ENCODE data around the gene FRMD6.

FRMD6 gene

DNA sequence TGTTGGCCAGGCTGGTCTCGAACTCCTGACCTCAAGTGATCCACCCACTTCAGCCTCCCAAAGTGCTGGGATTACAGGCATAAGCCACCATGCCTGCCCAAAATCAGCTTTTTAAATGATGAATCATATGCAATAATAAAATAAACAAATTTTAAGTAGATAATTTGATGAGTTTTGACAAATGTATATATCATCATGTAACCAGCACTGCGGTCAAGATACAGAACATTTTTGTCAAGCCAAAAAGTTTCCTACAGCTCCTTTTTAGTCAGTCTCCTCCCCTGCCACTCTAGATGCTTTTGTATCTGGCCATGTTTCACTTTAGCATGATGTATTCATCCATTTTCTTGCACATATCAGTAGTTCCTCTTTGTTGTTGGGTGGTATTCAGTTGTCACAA, 17.2 kb downstream of the FRMD6 start:
- no peaks in the 10 kb centered on the region for H3K9me2 ChIP-seq (replicated peaks; ENCODE audit: low read depth, low read length)
- no peaks in the 10 kb centered on the region for H4K20me1 ChIP-seq (ENCODE audit: insufficient read depth, low read length, poor library complexity, severe bottlenecking)
- no peaks in the 10 kb centered on the region for H3K4me1 ChIP-seq (ENCODE audit: insufficient read depth, low read length, poor library complexity, severe bottlenecking)
- no peaks in the 10 kb centered on the region for H3K27me3 ChIP-seq (ENCODE audit: insufficient read depth, low read length, poor library complexity, severe bottlenecking)
- H3K9me3 ChIP-seq (ENCODE audit: insufficient read depth, low read depth, low read length), result no peaks in the 10 kb centered on the region
- H3K4me3 ChIP-seq (ENCODE audit: low read length, poor library complexity, severe bottlenecking), result no peak overlapping the region
- H3K36me3 ChIP-seq (ENCODE audit: insufficient read depth, low read length), result no peaks in the 10 kb centered on the region
- no peak overlapping the region for H3K9ac ChIP-seq (ENCODE audit: low read depth, low read length, poor library complexity, severe bottlenecking)
- no peaks in the 10 kb centered on the region for H3K79me2 ChIP-seq (ENCODE audit: insufficient read depth, low read length)
- H2AFZ ChIP-seq (ENCODE audit: low read length), result no peak overlapping the region
- H3K4me2 ChIP-seq (ENCODE audit: low read depth, low read length, poor library complexity, severe bottlenecking), result no peak overlapping the region
- no peaks in the 10 kb centered on the region for H3F3A ChIP-seq (ENCODE audit: low read depth)
- TF ChIP-seq EZH2phosphoT487 (IDR thresholded peaks at IDR 0.05; ENCODE audit: borderline replicate concordance), result no peak
- TF ChIP-seq, protein P1, sequence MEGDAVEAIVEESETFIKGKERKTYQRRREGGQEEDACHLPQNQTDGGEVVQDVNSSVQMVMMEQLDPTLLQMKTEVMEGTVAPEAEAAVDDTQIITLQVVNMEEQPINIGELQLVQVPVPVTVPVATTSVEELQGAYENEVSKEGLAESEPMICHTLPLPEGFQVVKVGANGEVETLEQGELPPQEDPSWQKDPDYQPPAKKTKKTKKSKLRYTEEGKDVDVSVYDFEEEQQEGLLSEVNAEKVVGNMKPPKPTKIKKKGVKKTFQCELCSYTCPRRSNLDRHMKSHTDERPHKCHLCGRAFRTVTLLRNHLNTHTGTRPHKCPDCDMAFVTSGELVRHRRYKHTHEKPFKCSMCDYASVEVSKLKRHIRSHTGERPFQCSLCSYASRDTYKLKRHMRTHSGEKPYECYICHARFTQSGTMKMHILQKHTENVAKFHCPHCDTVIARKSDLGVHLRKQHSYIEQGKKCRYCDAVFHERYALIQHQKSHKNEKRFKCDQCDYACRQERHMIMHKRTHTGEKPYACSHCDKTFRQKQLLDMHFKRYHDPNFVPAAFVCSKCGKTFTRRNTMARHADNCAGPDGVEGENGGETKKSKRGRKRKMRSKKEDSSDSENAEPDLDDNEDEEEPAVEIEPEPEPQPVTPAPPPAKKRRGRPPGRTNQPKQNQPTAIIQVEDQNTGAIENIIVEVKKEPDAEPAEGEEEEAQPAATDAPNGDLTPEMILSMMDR (conservative IDR thresholded peaks at IDR 0.05; ENCODE audit: low read length), result no peak

DNA sequence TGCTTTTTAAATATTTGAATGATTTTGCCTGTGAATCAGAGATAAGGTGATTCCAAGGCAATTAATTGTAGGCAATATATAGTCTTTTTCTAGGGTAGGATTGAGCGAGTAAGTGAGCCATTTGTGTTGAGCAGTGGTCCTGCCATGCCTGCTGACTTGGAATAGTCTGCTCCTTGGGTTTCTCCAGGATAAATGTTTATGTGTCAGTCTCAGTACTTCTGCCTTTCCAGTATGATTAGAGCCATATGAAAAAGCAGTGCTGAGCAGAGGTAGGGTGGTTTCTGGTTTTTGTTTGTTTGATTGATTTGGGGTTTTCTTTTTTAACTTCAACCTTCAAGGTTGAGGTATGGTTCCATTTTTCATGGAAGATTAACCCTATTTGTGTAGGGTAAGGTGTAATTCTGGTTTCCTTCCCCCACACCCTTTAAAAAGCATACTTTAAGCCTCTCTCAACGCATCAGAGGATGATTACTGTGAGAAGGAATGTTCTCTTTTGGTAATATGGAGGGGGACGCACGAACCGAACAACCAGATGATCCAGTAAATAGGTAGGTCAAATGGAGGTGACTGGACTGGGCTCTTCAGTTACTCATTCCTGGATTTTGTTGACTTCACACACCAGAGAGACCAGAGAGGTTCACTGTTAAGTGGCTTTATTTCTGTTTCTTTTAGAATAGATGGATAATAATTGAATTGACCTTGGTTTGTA, 22.7 kb downstream of the FRMD6 start:
- Histone ChIP-seq H3K36me3 (ENCODE audit: insufficient read depth, low read length) (no peaks in the 10 kb centered on the region), H3K4me2 (ENCODE audit: low read depth, low read length, poor library complexity, severe bottlenecking) (no peak overlapping the region), H3F3A (ENCODE audit: low read depth) (no peaks in the 10 kb centered on the region), H3K9me2 (replicated peaks; ENCODE audit: low read depth, low read length) (no peaks in the 10 kb centered on the region), H3K79me2 (ENCODE audit: insufficient read depth, low read length) (no peaks in the 10 kb centered on the region), H3K4me1 (ENCODE audit: insufficient read depth, low read length, poor library complexity, severe bottlenecking) (no peaks in the 10 kb centered on the region), H3K9me3 (ENCODE audit: insufficient read depth, low read depth, low read length) (no peaks in the 10 kb centered on the region), H4K20me1 (ENCODE audit: insufficient read depth, low read length, poor library complexity, severe bottlenecking) (no peaks in the 10 kb centered on the region), H3K27me3 (ENCODE audit: insufficient read depth, low read length, poor library complexity, severe bottlenecking) (no peaks in the 10 kb centered on the region), H3K4me3 (ENCODE audit: low read length, poor library complexity, severe bottlenecking) (no peak overlapping the region), H2AFZ (ENCODE audit: low read length) (no peak overlapping the region), H3K9ac (ENCODE audit: low read depth, low read length, poor library complexity, severe bottlenecking) (no peak overlapping the region)
- TF ChIP-seq EZH2phosphoT487 (IDR thresholded peaks at IDR 0.05; ENCODE audit: borderline replicate concordance), result no peak
- TF ChIP-seq, protein P1 (conservative IDR thresholded peaks at IDR 0.05; ENCODE audit: low read length), result no peak

DNA sequence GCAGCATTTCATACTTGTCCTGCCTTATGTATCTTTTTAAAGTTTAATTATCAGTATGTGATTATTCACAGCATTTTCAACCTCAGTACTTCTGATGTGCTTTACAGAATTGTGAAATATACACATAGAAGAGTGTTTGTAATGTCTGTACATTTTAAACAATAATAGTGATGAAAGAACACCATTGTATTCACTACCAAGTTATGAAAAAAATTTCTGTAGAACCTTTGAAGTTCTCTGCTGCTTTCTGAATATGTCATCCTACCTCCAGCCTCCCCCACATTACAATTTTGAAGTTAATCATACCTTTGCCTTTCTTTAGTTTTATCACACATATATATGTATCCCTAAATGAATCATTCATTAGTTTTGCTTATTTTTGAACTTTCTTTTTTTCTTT, 24.8 kb downstream of the FRMD6 start:
- no peak overlapping the region for H3K9ac ChIP-seq (ENCODE audit: low read depth, low read length, poor library complexity, severe bottlenecking)
- H3K36me3 ChIP-seq (ENCODE audit: insufficient read depth, low read length), result no peaks in the 10 kb centered on the region
- H3K79me2 ChIP-seq (ENCODE audit: insufficient read depth, low read length), result no peaks in the 10 kb centered on the region
- no peak overlapping the region for H2AFZ ChIP-seq (ENCODE audit: low read length)
- no peaks in the 10 kb centered on the region for H4K20me1 ChIP-seq (ENCODE audit: insufficient read depth, low read length, poor library complexity, severe bottlenecking)
- no peaks in the 10 kb centered on the region for H3F3A ChIP-seq (ENCODE audit: low read depth)
- H3K9me2 ChIP-seq (replicated peaks; ENCODE audit: low read depth, low read length), result no peaks in the 10 kb centered on the region
- H3K4me2 ChIP-seq (ENCODE audit: low read depth, low read length, poor library complexity, severe bottlenecking), result no peak overlapping the region
- no peak for TF ChIP-seq EZH2phosphoT487 (IDR thresholded peaks at IDR 0.05; ENCODE audit: borderline replicate concordance)
- TF ChIP-seq, protein P1 (conservative IDR thresholded peaks at IDR 0.05; ENCODE audit: low read length), result no peak
- no peaks in the 10 kb centered on the region for H3K4me1 ChIP-seq (ENCODE audit: insufficient read depth, low read length, poor library complexity, severe bottlenecking)
- no peak overlapping the region for H3K4me3 ChIP-seq (ENCODE audit: low read length, poor library complexity, severe bottlenecking)
- no peaks in the 10 kb centered on the region for H3K27me3 ChIP-seq (ENCODE audit: insufficient read depth, low read length, poor library complexity, severe bottlenecking)
- no peaks in the 10 kb centered on the region for H3K9me3 ChIP-seq (ENCODE audit: insufficient read depth, low read depth, low read length)

Measured in Loucy (cell line).